ENCODE data around the gene CLCC1.
"Not testable (repeated sequence)": the region's sequence is repeated elsewhere in the genome, so short reads cannot be mapped to it uniquely, and the experiment has no call there.

DNA sequence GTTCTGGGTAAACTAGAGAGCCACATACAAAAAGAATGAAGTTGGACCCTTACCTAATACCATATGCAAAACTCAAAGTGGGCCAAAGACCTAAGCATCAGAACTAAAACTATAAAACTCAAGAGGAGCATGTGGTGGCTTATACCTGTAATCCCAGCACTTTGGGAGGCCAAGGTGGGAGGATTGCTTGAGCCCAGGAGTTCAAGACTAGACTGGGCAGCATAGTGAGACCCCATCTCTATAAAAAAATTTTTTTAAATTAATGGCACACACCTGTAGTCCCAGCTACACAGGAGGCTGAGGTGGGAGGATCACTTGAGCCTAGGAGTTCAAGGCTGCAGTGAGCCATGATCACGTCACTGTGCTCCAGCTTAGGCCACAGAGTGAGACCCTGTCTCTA lies 35.7 kb downstream of the CLCC1 start:
- TF ChIP-seq, protein P1, sequence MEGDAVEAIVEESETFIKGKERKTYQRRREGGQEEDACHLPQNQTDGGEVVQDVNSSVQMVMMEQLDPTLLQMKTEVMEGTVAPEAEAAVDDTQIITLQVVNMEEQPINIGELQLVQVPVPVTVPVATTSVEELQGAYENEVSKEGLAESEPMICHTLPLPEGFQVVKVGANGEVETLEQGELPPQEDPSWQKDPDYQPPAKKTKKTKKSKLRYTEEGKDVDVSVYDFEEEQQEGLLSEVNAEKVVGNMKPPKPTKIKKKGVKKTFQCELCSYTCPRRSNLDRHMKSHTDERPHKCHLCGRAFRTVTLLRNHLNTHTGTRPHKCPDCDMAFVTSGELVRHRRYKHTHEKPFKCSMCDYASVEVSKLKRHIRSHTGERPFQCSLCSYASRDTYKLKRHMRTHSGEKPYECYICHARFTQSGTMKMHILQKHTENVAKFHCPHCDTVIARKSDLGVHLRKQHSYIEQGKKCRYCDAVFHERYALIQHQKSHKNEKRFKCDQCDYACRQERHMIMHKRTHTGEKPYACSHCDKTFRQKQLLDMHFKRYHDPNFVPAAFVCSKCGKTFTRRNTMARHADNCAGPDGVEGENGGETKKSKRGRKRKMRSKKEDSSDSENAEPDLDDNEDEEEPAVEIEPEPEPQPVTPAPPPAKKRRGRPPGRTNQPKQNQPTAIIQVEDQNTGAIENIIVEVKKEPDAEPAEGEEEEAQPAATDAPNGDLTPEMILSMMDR (IDR thresholded peaks at IDR 0.05 in 8 of 11, conservative IDR thresholded peaks at IDR 0.05 in 3 of 11) = not testable (repeated sequence)
- TF ChIP-seq POLR2A, POLR2AphosphoS5 (IDR thresholded peaks at IDR 0.05): not testable (repeated sequence)

All from spleen (tissue), 7 donors.